ENCODE measurements around the gene CSPG4.

GRCh38 chr15:75732809-75733451, 20.3 kb upstream of the CSPG4 start:
- TF ChIP-seq RARB (CRISPR knock-in tag; IDR thresholded peaks at IDR 0.05) (no peak), CSRNP3 (CRISPR knock-in tag; IDR thresholded peaks at IDR 0.05) (no peak), ZNF8 (CRISPR knock-in tag; IDR thresholded peaks at IDR 0.05) (no peak), ZNF70 (CRISPR knock-in tag; IDR thresholded peaks at IDR 0.05) (no peak)
